Measurements from ENCODE around the gene GRHL3. TPM values are rescaled to one million over a fixed set of nuclear protein-coding genes. Genes with fewer than 3 reads are reported as not detected.

Gene GRHL3
- polyA plus RNA-seq, 6 donors from 2014 or later = not detected

DNA sequence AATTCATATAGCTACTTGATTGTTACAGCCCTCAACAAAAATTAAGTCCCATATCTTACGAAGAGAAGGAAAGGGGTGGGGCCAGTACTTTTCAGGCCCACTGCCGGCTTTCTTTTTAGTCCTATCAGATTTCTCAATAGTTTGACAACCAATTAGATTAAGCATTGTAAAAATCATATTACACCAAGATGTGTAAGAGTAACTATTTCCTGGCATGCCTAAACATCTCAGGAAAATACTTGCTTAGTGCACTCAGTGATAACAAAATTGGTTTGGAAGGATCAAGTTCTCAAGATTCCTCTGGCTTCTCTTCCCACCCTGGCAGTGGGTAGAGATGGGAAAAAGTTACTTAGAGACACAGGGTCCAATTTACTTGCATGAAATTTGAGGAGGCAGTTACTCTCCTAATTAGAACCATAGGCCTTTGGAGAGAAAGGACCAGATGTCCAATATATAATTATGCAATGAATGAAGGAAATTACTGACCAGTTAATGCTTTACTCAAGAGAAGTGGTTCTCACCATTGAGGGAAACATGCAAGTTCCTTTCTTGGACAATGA is 64.3 kb downstream of the GRHL3 start:
- H3K27me3 Mint-ChIP-seq = no peaks in the 10 kb centered on the region
- peaks cover 14 to 19% (median 15%) of the 10 kb centered on the region in 3 donors for H3K4me1 Mint-ChIP-seq
- no peak overlapping the region for H3K27ac Mint-ChIP-seq
- H3K4me3 Mint-ChIP-seq = no peak overlapping the region
- no peaks in the 10 kb centered on the region for H3K9me3 Mint-ChIP-seq
- no peaks in the 10 kb centered on the region for H3K36me3 Mint-ChIP-seq
- no peak for ATAC-seq (ENCODE audit: low read depth in 2 of 2)
- no peak for DNase-seq

DNA sequence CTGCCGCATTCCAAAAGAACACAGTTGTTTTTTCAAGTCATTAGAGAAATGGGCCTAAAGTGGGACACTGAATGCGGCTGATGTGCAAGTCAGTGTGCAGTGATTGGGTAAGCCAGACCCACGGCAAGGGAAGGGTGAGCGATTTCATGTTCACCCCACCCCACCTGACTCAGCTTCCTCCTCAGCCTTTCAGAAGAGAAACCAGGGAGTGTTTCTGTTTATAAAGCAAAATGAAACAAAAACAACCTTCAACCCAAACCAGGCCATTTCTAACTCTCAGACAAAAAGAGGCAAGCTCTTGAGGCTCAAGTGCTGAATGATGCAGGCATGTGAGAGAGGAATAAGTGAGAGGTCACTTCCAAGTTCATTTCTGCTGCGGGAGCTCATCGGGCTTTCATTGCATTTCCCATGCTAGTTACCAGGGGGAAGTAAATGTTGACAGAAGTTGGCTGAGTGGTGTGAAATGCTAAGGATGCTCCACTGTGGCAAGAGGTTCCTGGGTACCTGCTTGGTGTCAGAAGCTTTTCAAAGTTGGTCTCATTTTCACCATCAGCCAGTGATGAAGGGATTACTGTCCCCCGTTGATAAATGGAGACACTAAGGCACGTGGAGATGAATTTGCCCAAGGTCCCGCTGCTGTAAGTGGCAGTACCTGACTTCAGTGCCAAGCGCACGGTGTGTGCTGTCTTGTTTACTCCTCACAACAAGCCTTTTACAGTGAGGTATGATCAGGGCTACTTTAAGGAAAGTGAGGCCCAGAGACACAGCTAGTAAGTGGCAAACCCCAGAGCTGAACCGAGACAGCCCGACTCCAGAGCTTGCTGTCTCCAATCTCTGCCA is 65.3 kb downstream of the GRHL3 start:
- Mint-ChIP-seq H3K36me3 (no peaks in the 10 kb centered on the region), H3K9me3 (no peaks in the 10 kb centered on the region), H3K27ac (peak overlapping the region in 4 of 6 donors; percentile 65 to 76 (median 70)), H3K27me3 (no peaks in the 10 kb centered on the region), H3K4me3 (peak overlapping the region in 6 of 8 donors; percentile 26 to 72 (median 54)), H3K4me1 (peaks cover 14 to 19% (median 15%) of the 10 kb centered on the region in 3 donors)
- peak; percentile 71 to 93 for ATAC-seq (ENCODE audit: low read depth in 2 of 2)
- peak; percentile 25 for DNase-seq

DNA sequence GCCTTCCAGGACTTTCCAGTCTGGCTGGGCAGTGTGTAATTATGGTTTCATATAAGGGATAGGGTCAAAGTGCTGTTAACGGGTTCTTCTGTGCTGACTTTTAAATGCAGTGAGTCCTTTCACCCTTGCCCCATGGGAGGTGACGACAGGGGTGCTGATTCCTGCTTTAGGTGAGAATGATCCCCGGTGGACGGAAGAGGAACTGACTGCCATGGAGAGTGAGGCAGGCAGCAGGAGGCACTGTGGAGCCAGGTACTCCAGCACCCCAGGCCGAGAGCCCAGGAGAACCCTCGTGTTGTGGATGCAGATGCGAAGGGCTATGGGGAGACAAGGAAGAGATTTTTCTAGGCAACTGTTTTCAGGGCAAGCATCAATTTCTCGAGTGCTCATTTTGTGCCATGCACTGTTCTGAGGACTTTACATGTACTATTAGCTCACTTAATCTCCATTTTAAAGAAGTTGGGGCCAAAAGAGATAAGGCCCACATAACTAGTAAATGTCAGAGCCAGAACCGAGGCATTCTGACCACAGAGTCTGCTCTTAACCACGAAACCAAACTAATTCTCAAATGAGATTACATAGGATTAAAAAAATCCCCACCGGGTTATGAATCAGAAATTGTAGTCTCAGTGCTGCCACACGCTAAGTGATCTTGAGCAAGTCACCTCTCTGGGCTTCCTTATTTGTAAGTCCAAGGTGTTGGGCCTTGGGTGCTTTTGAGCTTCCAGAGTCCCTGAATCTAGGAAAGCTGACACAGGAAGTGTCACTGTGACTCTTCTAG is 66.2 kb downstream of the GRHL3 start:
- Mint-ChIP-seq H3K4me3 (peak overlapping the region in 1 of 8 donors; percentile 10), H3K9me3 (no peaks in the 10 kb centered on the region)

DNA sequence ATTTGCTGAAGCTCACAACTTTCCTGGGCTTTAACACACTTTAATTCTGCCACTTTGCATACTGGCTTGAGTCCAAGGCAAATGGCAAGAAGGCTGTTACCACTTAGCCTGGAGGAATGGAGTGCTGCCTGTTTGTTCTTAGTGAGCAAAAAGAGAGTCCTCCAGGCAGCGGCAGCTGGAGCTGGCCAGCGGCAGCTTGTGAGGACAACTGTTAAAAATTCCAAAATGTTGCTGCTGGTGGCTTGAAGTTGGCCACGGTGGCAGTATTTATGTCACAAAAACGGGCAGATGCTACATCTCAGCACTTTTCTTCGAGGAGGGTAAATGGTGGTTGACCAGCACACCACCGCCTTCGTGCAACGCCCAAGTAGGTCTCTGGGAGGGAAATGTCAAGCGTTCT is 67.1 kb downstream of the GRHL3 start:
- no peak overlapping the region for H3K4me3 Mint-ChIP-seq
- no peaks in the 10 kb centered on the region for H3K36me3 Mint-ChIP-seq
- ATAC-seq (ENCODE audit: low read depth in 2 of 2) = no peak
- no peaks in the 10 kb centered on the region for H3K27me3 Mint-ChIP-seq
- no peak for DNase-seq
- peaks cover 16 to 22% (median 21%) of the 10 kb centered on the region in 3 donors for H3K4me1 Mint-ChIP-seq
- peak overlapping the region in 2 of 6 donors; percentile 10 to 40 for H3K27ac Mint-ChIP-seq
- H3K9me3 Mint-ChIP-seq = no peaks in the 10 kb centered on the region

More for the DNA sequence above, 66.2 kb downstream of the GRHL3 start:
- peak; percentile 26 to 32 for ATAC-seq (ENCODE audit: low read depth in 2 of 2)
- Mint-ChIP-seq H3K36me3 (no peaks in the 10 kb centered on the region), H3K4me1 (peaks cover 14 to 19% (median 19%) of the 10 kb centered on the region in 3 donors), H3K27ac (peak overlapping the region in 4 of 6 donors; percentile 36 to 82 (median 72)), H3K27me3 (no peaks in the 10 kb centered on the region)
- no peak for DNase-seq

DNA sequence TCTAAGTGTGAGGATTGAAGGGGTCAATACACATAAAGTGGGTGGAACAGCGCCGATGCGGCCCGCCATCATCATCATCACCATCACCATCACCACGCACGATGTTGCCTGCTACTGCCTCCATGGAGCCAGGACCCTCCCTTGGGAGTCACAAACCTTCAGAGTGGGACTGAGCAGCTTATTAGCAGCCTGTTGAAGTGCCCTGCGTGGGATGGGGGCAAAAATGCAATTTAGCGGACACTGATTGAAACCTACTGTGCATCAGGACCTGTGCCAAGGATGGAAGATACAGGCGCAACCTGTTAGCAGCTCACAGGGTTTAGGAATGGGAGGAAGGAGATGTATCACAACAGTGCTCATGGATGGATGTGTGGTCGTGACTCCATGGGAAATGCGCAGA is 67.8 kb downstream of the GRHL3 start:
- DNase-seq (no peak), ATAC-seq (ENCODE audit: low read depth in 2 of 2) (no peak)
- peak overlapping the region in 1 of 6 donors; percentile 40 for H3K27ac Mint-ChIP-seq
- H3K4me1 Mint-ChIP-seq = peaks cover 23 to 29% (median 28%) of the 10 kb centered on the region in 3 donors
- H3K4me3 Mint-ChIP-seq = peak overlapping the region in 1 of 8 donors; percentile 27
- no peaks in the 10 kb centered on the region for H3K36me3 Mint-ChIP-seq
- H3K27me3 Mint-ChIP-seq = no peaks in the 10 kb centered on the region
- no peaks in the 10 kb centered on the region for H3K9me3 Mint-ChIP-seq

DNA sequence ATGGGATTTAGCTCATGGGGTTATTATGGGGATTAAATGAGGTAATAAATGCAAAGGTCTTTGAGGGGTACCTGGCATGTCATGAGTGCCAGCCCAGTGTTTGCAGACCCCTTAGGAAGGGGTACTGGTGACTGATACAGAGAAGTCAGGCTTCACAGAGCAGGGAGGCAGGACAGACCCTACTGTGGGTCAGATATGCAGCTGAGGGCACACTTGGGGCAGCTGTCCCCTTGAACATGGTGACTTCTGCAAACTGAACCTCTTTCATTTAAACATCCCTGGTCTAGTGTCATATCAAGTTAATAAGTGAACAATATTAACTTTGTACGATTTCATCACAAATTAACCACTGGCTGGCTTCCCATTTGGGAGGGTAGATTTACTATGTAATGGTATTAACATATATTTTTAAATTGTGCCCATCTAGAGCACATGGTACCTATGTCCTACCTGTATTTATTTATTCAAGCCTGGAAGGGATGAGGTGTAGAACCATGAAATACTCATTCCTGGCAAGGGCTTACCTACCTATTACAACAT is 68.5 kb downstream of the GRHL3 start:
- ATAC-seq (ENCODE audit: low read depth in 2 of 2) (no peak), DNase-seq (no peak)
- H3K27me3 Mint-ChIP-seq = no peaks in the 10 kb centered on the region
- H3K4me3 Mint-ChIP-seq = no peak overlapping the region
- H3K9me3 Mint-ChIP-seq = no peaks in the 10 kb centered on the region
- peak overlapping the region in 1 of 6 donors; percentile 81 for H3K27ac Mint-ChIP-seq
- no peaks in the 10 kb centered on the region for H3K36me3 Mint-ChIP-seq
- H3K4me1 Mint-ChIP-seq = peaks cover 31 to 37% (median 36%) of the 10 kb centered on the region in 3 donors

DNA sequence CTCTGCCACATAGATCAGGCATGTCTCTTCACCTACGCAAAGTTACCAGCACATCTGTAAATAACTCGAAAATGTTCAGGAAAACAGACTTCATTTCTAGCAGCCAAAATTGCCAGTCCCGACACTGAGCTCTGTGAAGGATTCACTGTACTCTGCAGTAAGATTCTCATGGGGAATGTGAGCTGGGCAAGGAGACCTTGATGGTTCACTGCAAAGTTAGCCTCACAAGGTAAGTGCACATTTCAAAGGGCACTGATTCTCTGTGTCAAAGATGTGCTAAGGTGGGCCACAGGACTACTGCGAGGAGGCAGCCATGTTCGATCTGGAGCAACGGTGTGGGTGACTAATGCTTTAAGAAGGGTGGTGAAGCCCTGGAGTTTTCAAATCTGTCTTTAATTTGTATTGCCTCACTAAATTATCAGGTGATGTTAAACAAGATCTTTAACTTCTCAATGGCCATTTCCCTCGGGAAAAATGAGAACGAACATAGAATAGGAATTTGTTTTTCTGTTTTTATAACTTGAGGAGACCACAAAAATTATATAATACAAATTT is 69.3 kb downstream of the GRHL3 start:
- DNase-seq (no peak), ATAC-seq (ENCODE audit: low read depth in 2 of 2) (no peak)
- Mint-ChIP-seq H3K27ac (no peak overlapping the region), H3K4me3 (no peak overlapping the region), H3K9me3 (no peaks in the 10 kb centered on the region), H3K36me3 (no peaks in the 10 kb centered on the region), H3K27me3 (no peaks in the 10 kb centered on the region), H3K4me1 (peaks cover 38 to 44% (median 43%) of the 10 kb centered on the region in 3 donors)

DNA sequence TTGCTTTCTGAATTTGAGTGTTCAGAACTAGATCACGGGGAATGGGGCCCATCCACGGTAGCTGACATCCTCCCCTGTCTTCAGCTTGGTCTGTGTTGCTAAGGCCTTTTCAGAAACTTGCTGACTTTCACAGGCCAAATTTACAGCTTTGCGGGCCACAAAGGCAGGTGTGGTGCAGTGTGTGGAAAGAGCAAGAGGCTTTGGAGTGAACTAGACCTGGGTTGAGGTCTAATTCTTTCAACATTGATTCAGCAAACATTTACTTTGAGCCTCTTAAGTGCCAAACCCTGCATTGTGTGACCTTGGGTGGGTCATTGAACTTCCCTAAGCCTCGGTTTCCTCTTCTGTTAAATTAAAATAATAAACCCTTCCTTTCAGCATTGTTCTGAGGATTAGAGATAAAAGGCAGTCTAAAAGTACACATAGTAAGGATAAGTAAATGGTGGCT is 70.1 kb downstream of the GRHL3 start:
- Mint-ChIP-seq H3K27me3 (no peaks in the 10 kb centered on the region), H3K9me3 (no peaks in the 10 kb centered on the region), H3K4me3 (no peak overlapping the region), H3K4me1 (peaks cover 36 to 46% (median 45%) of the 10 kb centered on the region in 3 donors), H3K27ac (peak overlapping the region in 1 of 6 donors; percentile 22), H3K36me3 (peaks cover 0 to under 1% of the 10 kb centered on the region in 2 donors)
- no peak for ATAC-seq (ENCODE audit: low read depth in 2 of 2)
- no peak for DNase-seq

DNA sequence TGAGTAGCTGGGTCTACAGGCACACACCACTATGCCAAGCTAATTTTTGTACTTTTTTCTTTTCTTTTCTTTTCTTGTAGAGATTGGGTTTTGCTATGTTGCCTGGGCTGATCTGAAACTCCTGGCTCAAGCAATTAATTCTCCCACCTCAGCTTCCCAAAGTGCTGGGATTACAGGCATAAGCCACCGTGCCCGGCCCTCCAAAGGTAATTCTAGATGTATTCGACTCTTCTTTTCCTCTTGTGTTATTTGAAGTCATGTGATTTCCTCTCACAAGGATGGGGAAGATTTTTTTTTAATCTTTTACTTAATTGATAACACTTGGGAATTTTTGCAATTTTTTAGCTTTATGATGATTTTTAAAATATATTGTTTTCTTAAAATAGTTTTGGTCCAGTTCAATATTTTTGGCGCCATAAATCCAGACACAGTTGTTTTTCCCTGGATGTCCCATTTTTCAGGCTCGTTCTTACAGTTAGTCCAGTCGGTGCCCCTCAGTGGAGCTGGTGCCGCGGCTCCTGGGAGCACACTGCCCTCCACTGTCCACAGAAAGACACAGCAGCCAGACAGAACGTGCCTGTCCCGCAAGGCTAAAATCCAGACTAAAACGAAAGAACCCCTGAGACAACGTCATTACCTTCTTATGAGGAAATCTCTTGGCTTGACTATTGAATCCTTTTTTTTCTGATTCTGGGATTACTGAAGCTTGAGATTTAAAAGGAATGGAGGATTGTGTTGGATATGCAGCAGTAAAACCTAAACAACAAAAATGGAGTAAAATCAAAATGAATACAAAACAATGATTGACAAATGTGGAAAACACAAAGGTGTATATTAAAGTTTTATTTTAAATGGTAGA is 72.0 kb downstream of the GRHL3 start:
- Mint-ChIP-seq H3K4me1 (peaks cover 26 to 38% (median 30%) of the 10 kb centered on the region in 3 donors), H3K9me3 (no peaks in the 10 kb centered on the region), H3K4me3 (peak overlapping the region; percentile 31 to 85 (median 75)), H3K36me3 (peaks cover 0 to 5% of the 10 kb centered on the region in 2 donors), H3K27me3 (no peaks in the 10 kb centered on the region), H3K27ac (peak overlapping the region; percentile 91 to 100 (median 96))
- peak; percentile 66 to 72 for ATAC-seq (ENCODE audit: low read depth in 2 of 2)
- DNase-seq = peak; percentile 68

DNA sequence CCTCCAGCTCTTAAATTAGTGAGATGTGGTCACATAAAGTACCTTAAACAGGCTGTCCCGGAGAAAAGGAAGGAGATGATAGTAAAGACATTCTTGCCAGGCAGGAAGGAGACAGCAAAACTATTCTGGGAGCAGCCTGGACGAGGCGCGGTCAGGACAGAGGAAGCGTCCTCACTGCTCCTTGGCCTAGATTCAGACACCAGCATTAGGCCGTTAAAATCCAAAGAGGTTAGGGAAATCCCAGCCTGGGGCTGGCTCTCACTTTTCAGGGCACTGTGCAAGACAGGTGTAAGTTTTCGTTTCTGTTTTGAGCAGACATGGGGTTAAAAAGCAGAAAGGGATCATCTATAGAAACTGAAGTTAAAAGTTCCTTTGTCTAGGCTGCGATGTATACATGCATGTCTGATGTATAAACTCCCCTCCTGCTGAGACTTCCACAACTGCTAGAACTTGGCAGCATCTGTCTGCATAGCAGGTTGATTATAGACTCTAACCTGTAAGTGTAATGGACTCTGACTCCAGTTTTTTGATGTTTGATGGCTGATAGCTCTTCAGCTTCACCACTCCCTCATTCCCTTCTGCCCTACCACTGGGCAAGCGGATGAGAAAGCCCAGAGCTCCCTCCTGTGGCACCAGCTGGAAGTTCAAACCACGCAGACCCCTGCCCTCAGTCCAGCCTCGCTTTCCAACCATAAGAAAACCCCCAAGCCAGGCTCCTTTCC is 72.9 kb downstream of the GRHL3 start:
- peak; percentile 72 to 74 for ATAC-seq (ENCODE audit: low read depth in 2 of 2)
- no peaks in the 10 kb centered on the region for H3K27me3 Mint-ChIP-seq
- peaks cover 26 to 32% (median 30%) of the 10 kb centered on the region in 3 donors for H3K4me1 Mint-ChIP-seq
- peak overlapping the region in 7 of 8 donors; percentile 31 to 83 (median 73) for H3K4me3 Mint-ChIP-seq
- H3K36me3 Mint-ChIP-seq = peaks cover 0 to 5% of the 10 kb centered on the region in 2 donors
- H3K27ac Mint-ChIP-seq = peak overlapping the region; percentile 91 to 100 (median 96)
- peak; percentile 42 for DNase-seq
- H3K9me3 Mint-ChIP-seq = no peaks in the 10 kb centered on the region

DNA sequence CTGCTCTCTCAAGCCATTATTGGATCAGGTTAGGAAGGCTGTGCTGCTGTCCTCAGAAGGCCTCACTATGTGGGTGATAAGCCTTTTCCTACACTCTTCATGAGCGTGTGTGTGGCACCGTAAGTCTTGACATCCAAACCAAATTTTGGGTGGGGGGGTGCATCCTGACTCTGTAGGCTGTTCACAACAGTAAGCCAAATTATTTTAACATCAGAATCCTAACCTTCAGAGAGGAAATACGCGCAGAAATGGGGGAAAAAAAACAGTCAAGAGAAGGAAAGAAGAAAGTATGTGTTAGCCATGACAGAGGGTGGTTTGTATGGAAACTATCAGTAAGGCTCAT is 73.4 kb downstream of the GRHL3 start:
- Mint-ChIP-seq H3K27me3 (no peaks in the 10 kb centered on the region), H3K27ac (peak overlapping the region in 5 of 6 donors; percentile 85 to 100 (median 96)), H3K4me3 (peak overlapping the region in 3 of 8 donors; percentile 3 to 77 (median 77)), H3K9me3 (no peaks in the 10 kb centered on the region), H3K36me3 (peaks cover 0 to 5% of the 10 kb centered on the region in 2 donors), H3K4me1 (peaks cover 26 to 32% (median 30%) of the 10 kb centered on the region in 3 donors)
- ATAC-seq (ENCODE audit: low read depth in 2 of 2) (peak in 1 of 2 donors; percentile 4), DNase-seq (no peak)
